HG02642 (cell line): Measurements from ENCODE around the gene VAMP2.
"Not testable (repeated sequence)": the region's sequence is repeated elsewhere in the genome, so short reads cannot be mapped to it uniquely, and the experiment has no call there.

Source experiments
- ATAC-seq: cut with Tn5 transposase; IDR thresholded peaks from one replicate; pipeline ENCODE4 v1.9.1; 2021; ENCODE audit warnings: mild to moderate bottlenecking; ENCODE audit not compliant: unreplicated experiment, poor library complexity

The VAMP2 gene

DNA sequence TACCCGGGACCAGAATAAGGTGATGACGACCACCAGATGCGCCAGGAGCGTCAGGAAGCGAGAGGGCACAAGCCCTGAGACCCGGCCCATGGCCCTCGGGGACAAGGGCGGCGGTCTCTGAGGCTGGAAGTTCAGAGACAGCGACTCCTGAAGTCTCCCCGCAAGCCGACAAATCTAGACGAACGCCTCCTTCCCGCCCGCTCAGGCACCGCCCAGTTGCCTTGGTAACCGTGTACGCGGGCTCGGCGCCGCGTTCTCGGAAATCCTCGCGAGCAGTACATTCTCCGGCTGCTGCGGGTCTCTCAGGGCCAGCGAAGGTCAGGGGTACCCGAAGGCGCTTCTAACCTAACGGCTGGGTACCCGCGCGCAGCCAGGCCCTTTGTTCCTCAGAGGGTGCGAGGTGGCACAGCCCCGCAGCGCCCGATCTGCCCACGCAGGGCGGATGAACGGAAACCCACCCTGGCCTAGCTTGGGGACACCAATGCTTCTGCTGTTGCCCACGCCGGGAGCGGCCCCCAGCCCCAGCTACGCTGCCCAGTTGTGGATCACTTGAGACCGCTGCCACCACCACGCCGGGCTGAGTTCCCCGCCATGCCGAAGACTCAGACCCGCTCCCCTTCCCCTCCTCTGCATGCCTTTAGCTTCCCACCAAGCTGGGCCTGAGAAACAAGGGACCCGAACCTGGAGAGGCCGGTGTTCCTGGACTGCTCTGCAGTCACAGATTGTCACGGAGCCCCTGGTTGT lies 13.6 kb upstream of the VAMP2 start, which contains the start of gene TMEM107:
TMEM107 (minus strand) TSS at position 184 of the 744 bp plus-strand sequence; CDS start at position 90, 94 bp downstream.
- peak; percentile 37 for ATAC-seq

DNA sequence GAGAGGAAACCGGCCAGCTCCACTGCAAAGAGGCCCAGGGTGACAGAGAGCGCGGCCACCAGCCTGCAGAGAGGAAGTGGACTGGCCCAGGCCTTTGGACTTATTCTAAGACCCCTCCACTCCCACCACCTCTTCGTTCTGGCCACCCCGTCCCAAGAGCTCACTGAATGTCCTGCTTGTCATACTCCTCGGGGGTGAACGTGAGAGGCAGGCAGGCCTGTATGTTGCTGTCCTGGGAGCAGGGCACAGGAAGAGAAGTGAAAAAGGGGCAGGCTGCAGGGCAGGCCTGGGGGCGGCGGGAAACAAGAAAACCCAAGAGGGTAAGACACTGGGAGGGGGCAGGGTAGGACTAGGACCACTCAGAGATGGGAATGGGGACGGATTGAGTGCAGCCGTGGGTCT lies 13.0 kb upstream of the VAMP2 start:
- ATAC-seq = peak; percentile 3

DNA sequence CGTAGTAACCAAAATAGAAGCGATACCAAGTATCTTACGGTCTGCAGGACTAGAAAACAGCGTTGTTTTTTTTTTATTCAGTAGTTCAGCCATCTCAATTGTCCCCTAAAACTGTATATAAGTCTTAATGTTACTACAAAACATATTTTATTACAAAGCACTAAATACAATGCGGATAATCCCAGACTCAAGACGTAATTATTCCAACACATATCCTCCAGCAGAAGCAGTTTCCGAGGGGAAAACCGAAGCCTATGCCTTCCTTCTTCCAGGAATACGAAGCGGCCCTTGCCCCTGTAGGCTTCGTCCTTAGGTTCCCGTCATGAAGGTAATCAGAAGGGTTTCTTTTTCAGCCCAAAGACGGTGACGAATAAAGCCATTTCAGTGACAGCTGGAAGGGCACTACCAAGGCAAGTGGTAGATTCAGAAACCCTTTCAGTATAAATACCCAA lies 11.1 kb upstream of the VAMP2 start:
- ATAC-seq = no peak

DNA sequence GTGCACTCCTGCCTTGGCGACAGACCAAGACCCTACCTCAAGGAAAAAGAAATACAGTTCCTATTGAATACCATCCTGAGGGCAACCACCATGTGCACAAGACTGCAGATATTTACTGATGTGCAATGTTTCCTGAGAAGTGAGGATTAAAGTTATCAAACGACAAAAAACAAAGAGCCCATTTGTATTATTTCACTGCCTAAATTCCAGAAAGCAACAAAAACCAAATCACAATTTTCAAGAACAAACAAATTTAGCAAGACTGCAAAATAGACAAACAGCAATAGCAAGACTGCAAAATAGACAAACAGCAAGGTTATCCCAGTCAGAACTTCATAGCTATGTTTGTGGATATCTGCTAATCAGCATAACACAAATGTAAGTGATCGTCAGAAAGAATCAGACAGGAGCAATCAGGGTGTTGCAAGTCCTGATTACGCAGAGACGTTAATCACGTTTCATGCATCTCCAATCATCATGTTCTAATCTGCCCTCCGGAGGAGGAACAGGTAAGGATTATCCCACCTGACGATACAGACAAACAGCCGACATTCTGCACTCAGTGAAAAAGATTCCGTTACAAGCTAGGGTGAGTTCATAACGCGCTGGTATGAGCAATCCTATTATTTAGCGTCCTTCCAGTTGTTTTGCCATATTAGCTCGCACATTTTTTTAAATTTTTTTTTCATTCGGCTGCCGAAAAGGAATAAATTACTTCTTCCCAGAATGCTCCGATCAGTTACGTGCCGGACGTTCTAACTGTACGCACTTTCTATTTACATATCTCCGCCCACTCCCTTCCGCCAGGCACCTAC lies 10.5 kb upstream of the VAMP2 start:
- peak; percentile 72 for ATAC-seq

DNA sequence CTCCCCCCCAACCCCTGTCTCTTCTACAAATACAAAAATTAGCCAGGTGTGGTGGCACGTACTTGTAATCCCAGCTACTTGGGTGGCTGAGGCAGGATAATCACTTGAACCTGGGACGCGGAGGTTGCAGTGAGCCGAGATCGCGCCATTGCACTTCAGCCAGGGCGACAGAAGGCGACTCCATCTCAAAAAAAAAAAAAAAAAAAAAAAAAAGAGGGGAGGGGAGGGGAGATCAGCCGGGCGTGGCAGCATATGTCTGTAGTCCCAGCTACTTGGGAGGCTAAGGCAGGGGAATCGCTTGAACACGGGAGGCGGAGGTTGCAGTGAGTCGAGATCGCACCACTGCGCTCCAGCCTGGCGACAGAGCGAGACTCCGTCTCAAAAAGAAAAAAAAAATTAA lies 7.4 kb upstream of the VAMP2 start:
- ATAC-seq = not testable (repeated sequence)

DNA sequence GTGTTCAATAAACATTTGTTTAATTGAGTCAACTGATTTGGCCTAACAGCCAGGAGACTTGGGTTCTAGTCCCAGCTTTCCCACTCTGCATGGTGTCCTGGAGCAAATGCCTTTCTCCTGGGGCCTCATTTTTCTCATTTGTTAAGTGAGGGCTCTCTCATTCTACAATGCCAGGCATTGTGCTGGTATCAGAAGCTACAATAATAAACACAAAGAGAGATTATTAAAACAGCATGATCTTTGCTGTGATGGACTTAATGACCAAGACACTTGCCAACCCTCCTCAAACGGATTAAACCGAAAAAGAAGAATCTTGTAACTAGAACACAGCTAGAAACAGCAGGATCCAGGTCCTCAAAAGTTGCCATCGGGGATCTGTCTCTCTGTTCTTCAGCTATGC lies 4.8 kb upstream of the VAMP2 start:
- no peak for ATAC-seq

DNA sequence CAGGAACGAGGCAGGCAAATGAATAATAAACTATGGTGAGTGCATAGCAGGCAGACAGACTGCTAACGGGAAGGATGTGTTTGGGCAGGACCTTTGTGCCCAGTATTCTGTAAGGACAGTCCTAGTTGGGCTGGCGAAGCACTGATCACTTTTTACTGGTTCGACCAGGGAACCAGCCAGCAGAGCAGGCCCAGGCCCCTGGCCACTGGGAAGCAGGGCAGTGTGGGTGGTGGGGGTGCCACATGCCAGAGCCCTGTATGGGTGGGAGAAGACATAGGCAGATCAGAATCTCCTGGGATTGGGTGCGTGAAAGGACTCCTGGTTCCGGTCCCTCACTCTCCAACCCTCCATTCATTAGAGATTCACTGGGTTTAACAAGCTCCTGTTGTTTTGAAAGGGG lies 4.0 kb upstream of the VAMP2 start:
- no peak for ATAC-seq

DNA sequence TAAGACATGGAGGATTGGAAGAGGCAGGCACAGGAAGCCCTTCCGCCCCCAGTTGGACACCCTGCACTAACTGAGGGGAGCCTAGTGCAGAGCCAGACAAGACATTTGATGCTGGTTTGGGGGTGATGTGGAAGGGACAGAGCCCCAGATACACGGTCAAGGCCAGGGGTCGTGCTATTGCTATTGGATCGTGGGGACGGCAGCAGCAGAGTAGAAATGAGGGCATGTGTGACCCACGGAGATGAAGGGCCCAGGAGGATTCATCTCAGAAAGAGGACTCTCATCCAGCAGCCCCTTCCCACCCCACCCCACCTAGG lies 2.0 kb upstream of the VAMP2 start:
- no peak for ATAC-seq

DNA sequence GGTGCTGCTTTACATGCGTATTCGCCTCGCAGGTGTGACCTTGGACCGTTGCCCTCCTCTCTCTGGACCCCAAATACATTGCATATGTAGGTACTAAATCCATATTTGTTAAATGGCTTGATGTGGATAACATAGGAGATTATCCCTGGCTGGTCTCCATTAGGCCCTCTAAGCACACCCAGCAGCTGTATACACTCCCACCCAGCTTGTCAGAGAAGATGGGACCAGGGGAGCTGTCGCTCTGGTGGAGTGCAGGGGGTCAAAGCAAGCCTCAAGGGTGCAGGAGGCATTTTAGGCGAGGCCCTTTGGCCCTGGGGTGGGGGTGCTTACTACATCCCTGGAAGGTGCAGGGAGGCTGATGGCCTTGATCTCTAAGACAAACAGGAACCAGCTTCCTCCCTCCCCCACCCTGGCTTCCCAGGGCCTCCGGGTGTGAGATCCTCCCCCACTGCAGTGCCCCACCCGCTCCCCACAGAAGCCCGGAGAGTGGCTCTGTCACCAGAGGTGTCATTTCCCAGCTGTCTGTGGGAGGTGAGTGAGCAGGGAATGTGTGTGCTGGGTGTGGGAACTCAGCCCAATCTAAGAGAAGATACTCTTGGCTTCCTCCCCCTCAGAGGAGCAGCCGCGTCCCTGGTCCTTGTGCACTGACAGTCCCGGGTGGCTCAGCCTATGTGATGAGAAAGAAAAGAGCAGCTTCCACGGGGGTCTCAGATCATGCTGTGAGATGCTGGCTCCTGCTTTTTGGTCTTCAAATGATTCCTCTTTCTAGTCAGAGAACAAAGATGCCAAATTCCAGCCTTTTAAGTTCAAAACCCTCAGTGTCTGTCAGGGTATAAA lies 1.4 kb upstream of the VAMP2 start:
- ATAC-seq = no peak

DNA sequence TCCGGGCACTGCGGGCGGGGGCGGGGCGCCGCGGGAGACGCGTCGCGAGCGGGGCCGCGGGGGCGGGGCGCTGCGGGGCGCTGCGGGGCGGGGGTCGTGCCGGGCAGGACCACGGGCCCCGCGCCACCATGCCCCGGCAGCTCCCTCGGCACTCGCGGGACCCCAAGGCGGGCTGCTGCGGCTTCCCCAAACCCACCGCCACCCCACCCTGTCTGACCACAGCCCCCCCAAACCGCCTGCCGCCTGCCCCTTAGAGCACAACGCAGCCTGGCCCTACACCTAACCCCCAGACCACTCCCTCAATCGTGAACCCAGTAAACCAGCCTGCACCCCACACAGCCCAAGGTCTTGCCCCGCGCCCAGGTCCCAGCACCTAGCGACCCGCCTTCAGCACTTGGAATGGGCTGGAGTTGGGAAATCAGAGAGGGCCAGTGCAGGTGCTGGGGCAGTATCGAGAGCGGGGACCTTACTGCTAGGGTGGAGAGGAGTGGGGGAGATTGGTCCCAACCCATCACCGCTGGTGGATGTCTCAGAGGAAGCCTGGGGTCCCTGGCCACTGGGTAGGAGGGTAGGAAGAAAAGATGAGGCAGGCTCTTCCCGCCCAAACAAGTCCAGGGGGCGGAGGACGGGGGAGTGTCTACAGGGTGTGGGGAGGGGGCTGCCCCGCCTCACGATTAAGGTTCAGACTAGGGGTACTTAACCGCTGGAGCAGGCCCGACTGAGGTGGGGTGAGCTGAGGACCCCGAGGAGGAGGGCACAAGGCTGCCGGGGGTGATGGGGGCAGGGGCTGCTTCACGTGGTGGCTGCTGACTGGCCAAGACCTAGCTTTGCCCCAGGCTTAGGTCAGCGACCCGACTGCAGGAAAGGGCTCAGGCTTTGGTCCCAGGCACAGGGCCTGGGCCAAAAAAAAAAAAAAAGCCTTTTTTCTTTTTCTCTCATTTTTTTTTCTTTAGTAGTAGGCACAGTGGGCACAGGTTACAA lies 539 bp upstream of the VAMP2 start:
- no peak for ATAC-seq

DNA sequence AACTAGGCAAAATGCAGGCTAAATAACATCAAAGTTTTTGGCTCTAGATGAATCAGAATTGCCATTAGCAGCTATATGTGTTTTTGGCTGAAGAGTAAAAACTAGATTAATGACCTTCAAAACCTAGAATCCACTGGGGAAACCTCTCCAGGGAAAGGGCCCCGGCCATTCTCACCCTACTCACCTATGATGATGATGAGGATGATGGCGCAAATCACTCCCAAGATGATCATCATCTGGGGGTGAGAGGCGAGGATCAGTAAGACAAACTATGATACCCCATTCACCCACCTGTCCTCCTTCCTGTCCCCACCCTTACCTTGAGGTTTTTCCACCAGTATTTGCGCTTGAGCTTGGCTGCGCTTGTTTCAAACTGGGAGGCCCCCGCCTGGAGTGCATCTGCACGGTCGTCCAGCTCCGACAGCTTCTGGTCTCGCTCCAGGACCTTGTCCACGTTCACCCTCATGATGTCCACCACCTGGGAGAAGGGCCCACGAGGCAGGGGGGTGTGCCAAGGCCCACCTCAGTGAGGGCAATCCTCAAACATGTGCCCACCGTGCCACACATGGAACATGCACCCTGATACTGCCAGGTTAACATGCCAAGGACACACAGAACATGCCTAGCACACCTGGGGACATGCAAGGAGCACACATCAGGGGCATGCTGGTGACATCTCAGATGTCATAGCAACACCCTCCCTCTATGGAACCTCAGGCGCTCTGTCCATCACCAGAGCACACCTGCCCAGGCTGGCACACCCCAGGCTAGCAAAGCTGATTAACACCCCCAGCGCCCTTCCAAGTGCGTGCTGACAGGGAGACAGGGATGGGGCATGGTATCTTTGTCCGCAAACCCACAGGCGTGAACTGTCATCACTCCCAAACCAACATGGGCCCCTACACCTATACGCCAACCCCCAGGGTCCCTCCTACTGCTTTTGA lies 1.2 kb downstream of the VAMP2 start:
- no peak for ATAC-seq

DNA sequence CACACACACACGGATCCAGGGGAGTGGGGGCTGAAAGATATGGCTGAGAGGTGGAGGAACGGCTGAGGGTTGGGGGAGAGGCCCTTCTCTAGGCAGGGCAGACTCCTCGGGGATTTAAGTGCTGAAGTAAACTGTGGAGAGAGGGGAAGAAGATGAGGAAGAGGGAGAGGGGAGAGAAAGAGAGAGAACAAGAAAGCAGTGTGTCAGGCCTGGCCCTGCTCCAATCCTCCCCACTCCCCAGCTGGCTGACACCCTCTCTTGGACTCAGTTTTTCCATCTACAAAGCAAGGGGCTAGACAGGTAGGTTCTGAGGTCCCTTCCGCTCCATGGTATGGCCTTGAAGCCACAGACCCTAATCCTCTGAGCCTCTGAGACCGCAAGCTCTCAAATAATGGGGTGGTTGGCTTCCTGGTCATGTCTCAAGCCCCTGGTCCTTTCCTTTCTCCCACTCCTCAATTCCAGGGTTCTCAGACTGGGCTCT lies 2.0 kb downstream of the VAMP2 start:
- ATAC-seq = no peak

DNA sequence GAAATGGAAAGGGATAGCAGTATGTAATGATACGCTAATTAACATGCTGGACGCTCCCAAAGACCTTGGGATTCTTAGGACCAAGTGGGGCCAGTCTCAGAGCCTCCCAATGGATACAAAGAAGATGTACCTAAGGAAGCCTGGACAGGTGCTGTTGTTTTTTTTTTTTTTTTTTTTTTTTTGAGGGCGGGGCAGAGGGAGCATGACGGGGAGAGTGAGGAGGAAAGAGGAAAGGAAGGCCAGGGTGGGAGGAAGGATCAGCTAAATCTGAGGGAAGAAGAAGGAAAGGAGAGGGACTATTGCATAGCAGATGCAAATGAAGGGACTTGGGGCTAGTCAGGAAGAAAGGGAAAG lies 2.5 kb downstream of the VAMP2 start:
- ATAC-seq = no peak

DNA sequence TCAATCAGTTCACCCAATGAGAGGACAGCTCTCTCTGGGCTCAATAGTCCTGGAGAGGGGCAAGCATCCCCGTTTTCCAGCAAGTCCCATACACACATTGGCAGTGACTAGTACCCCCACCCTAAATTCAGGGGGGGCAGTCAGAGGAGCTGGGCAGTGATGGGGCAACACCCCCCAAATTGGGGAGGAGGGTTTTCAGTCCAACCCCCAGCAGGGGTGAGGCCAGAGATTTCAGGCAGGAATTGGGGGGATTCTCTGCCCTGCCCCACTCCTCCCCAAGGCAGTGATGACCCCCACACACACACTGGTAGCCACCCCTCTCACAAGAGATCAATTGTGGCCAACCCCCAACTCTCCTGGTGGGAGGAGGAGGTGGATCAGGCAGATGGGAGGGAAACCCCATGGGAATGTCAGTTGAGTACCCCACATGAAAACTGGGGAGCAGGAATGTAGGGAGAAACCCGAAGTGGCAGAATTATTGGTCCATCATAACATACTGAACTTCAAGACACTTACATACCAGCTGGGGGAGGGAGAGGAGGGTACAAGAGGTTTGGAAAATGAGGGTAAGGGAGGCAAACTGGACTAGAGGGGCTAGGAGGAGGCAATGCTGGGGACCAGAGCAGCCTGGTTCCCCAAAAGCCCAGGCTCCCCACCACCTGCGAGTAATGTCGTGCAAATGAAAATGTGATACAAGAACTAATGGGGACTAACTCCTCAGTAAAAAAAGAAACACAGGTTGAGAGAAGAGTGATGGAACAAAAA lies 3.1 kb downstream of the VAMP2 start:
- no peak for ATAC-seq

DNA sequence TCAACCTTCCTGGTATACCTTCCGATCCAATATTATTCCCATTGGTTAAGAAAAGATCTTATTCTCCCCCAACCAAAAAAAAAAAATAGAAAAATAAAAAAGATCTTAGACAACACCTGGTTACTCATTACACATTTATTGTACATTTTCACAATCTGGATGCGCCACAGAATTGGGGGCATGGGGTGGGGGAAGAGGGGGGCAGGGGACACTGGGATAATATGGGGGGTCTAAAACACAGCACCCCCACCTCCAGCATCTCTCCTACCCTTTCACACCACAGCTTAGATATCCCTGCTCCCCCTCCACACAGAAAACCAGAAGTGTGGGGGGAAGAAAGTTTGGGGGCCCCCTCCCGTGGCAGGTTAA lies 3.7 kb downstream of the VAMP2 start:
- ATAC-seq = no peak

DNA sequence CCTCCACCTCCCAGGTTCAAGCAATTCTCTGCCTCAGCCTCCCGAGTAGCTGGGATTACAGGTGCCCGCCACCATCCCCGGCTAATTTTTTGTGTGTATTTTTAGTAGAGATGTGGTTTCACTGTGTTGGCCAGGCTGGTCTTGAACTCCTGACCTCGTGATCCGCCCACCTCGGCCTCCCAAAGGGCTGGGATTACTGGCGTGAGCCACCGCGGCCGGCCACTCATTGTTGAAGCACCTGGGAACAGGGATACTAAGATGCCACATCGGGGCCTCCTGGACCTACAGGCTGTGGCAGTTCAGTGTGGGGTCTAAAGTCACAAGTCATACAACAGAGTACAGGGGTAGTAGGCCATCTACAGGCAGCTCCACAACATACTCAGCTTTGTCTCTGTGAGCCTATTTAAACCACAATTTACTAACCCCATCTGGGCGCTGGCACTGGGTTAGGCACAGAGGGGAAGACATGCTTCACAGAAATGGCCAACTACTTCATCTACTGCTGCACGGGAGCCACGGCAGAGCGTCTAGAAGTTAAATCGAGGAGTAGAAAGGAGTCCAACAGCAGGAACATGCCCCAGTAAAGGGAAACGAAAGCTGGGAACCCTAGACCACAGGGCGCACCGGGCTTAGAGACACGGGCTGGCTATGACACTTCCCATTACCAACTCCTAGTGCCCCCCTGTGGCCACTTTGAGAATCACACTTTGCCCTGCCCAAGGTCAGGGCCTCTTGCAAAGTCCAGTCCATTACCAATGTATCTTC lies 4.3 kb downstream of the VAMP2 start:
- no peak for ATAC-seq
